GM13977 (cell line): ENCODE measurements around the gene CYP4F22.

Experiments
- DNase-seq: peaks from one replicate; pipeline ENCODE4 v3.0.0; 2012; ENCODE audit warnings: low spot score
- in situ Hi-C: fragments of 300-500 bp; cut with MboI; formaldehyde crosslinking; loops from one replicate; pipeline ENCODE4 v1.12.0; 2022; ENCODE audit warnings: low sequenced_read_pairs, low pct_unique_long_range_greater_than_20kb, mixed read lengths, inconsistent platforms; ENCODE audit not compliant: unreplicated experiment
- TF ChIP-seq, protein P1 (sequence below): IDR thresholded peaks from 2 replicates; pipeline ENCODE4 v1.5.1; 2012; ENCODE audit warnings: mild to moderate bottlenecking, control low read depth; ENCODE audit not compliant: insufficient read depth; ENCODE audit errors: extremely low read depth, missing control alignments

The CYP4F22 gene

GRCh38 chr19:15508035-15508710 lies at the start of gene CYP4F22:
TSS of gene CYP4F22 (plus strand) at chr19:15508525. CDS start at chr19:15525337, 16,812 bp downstream.
- TF ChIP-seq, protein P1, sequence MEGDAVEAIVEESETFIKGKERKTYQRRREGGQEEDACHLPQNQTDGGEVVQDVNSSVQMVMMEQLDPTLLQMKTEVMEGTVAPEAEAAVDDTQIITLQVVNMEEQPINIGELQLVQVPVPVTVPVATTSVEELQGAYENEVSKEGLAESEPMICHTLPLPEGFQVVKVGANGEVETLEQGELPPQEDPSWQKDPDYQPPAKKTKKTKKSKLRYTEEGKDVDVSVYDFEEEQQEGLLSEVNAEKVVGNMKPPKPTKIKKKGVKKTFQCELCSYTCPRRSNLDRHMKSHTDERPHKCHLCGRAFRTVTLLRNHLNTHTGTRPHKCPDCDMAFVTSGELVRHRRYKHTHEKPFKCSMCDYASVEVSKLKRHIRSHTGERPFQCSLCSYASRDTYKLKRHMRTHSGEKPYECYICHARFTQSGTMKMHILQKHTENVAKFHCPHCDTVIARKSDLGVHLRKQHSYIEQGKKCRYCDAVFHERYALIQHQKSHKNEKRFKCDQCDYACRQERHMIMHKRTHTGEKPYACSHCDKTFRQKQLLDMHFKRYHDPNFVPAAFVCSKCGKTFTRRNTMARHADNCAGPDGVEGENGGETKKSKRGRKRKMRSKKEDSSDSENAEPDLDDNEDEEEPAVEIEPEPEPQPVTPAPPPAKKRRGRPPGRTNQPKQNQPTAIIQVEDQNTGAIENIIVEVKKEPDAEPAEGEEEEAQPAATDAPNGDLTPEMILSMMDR = no peak
- in situ Hi-C loops = no loop called here
- no peak for DNase-seq

DNA sequence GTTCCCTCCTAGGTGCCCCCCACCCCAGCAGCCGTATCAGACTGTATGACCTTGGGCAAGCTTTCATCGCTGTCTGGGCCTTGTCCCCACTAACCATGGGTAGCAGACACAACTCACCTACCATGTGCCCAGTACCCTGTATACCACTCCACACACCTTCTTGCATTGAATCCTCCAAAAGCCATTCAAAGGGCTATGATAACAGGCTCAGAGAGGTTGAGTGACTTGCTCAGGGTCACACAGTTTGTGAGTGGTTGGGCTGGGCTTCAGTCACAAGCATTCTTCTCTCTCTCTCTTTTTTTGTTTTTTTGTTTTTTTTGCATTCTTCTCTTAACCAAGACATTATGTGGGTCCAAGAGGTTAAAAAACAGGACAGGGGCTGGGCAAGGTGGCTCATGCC lies 46.6 kb upstream of the CYP4F22 start:
- TF ChIP-seq, protein P1 = no peak
- DNase-seq = no peak
- in situ Hi-C loops = no loop called here

GRCh38 chr19:15463861-15464371 lies 44.4 kb upstream of the CYP4F22 start:
- peak; percentile 74 for DNase-seq
- TF ChIP-seq, protein P1 = no peak
- in situ Hi-C loops = no loop called here

DNA sequence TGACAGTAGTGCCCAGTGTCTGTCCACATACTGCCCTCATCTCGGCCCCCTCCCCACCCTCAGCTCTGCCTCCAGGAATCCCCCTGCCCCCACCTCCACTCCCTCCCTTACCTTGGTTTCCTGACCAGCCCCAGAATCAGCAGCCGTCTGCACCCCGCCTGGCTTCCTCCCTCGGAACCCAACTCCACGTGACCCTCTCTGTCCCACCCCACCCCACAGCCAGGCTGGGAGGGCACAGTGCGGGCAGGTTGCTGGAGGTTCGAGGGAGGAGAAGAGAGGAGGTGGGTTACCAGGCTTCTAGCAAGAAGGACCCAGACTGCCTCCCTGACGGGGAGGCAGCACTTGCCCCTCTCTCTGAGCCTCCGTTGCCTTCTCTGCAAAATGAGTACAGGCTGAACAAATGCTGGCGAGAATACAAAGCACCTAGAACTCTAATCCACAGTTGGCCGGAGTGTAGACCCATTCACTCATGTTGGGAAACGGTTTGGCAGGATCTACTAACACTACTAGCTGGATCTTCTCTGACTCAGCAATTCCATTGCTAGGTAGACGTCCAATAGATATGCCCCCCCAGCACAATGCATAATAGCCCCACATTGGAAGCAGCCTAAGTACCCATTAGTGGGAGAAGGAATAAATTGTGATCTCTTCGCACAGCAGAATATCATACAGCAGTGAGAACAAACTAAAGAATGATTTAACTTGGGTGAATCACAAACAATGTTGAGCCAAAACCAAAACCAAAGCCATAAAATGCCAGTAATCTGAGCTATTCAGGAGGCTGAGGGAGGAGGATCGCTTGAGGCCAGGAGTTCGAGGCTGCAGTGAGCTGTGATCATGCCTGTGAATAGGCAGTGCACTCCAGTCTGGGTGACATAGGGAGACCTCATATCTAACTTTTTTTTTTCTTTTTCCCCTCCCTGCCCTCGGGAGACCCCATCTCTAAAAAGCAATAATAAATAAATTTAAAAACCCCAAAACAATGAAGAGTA lies 43.6 kb upstream of the CYP4F22 start, which contains the start of gene RASAL3:
TSS of gene RASAL3 (minus strand) at position 151 of the 992 bp plus-strand sequence. CDS start 186 bp downstream, outside the sequence.
- peak; percentile 66 for DNase-seq
- TF ChIP-seq, protein P1 = no peak
- in situ Hi-C loops = no loop called here

GRCh38 chr19:15466851-15467733 lies 41.2 kb upstream of the CYP4F22 start:
- TF ChIP-seq, protein P1 = no peak
- in situ Hi-C loops = no loop called here
- peak; percentile 62 for DNase-seq
